Activated B cell treated with CpG ODN at 0.5 μM for 24 hours (primary cell): ENCODE measurements around the gene ZNF12. TPM values are rescaled to one million over a fixed set of nuclear protein-coding genes. Genes with fewer than 3 reads are reported as not detected.
"Not testable (repeated sequence)": the region's sequence is repeated elsewhere in the genome, so short reads cannot be mapped to it uniquely, and the experiment has no call there.

Experiments used
- ATAC-seq: fragments of 200-7000 bp; cut with Tn5 transposase; one replicate; pipeline ENCODE4 v1.10.0; 2021; ENCODE audit warnings: low read depth, mild to moderate bottlenecking, moderate library complexity
- CTCF ChIA-PET: fragments of 350-600 bp; sonication (Branson Sonifier 250); formaldehyde crosslinking; loops from one replicate; lab custom pipeline; 2021; ENCODE audit warnings: antibody characterized with exemption; lab: Charles Lee
- POLR2A ChIA-PET: fragments of 350-600 bp; sonication (Branson Sonifier 250); formaldehyde crosslinking; loops from one replicate; lab custom pipeline; 2021; ENCODE audit warnings: antibody characterized with exemption; lab: Charles Lee
- DNase-seq: peaks from one replicate; pipeline ENCODE4 v3.0.0; 2022
- H3K27ac Mint-ChIP-seq: one replicate; pipeline ENCODE4 v1.8.0; 2020; ENCODE audit warnings: mixed read lengths
- H3K27me3 Mint-ChIP-seq: one replicate; pipeline ENCODE4 v1.8.0; 2021; ENCODE audit warnings: mixed read lengths
- H3K36me3 Mint-ChIP-seq: one replicate; pipeline ENCODE4 v1.8.0; 2021; ENCODE audit warnings: low read depth, mixed read lengths
- H3K4me1 Mint-ChIP-seq: one replicate; pipeline ENCODE4 v1.8.0; 2021; ENCODE audit warnings: mixed read lengths
- H3K4me3 Mint-ChIP-seq: one replicate; pipeline ENCODE4 v1.8.0; 2020; ENCODE audit warnings: mild to moderate bottlenecking, mixed read lengths
- H3K9me3 Mint-ChIP-seq: one replicate; pipeline ENCODE4 v1.8.0; 2020; ENCODE audit warnings: mixed read lengths
- CTCF ChIP-seq: fragments of 200-600 bp; IDR thresholded peaks from one replicate; pipeline ENCODE4 v1.8.0; 2022; ENCODE audit warnings: antibody characterized with exemption, mild to moderate bottlenecking
- intact Hi-C: fragments of 100-400 bp; cut with micrococcal nuclease; formaldehyde crosslinking; loops from one replicate; pipeline ENCODE4 v1.15.1; 2024
- total RNA-seq: library from RNA; stranded (reverse); gene quantifications from 2 replicates; pipeline ENCODE4 v1.2.3, GENCODE V29; 2022

ZNF12 gene
- total RNA-seq, 1 donor from 2014 or later, result 35.6 TPM

- no peak for ATAC-seq
- Mint-ChIP-seq H3K4me3 (no peak overlapping the region), H3K27ac (no peak overlapping the region), H3K27me3 (no peaks in the 10 kb centered on the region), H3K36me3 (peaks cover 33% of the 10 kb centered on the region), H3K9me3 (peaks cover 47% of the 10 kb centered on the region), H3K4me1 (no peaks in the 10 kb centered on the region)
- intact Hi-C loops, result no loop called here
- ChIA-PET CTCF (no interaction called here), POLR2A (no interaction called here)
- TF ChIP-seq CTCF, result no peak
- no peak for DNase-seq
Measured at GRCh38 chr7:6680146-6680545, 26.6 kb downstream of the ZNF12 start.

GRCh38 chr7:6675807-6676405 lies 30.8 kb downstream of the ZNF12 start:
- ChIA-PET POLR2A (no interaction called here), CTCF (no interaction called here)
- peaks cover 25% of the 10 kb centered on the region for H3K36me3 Mint-ChIP-seq
- no peak overlapping the region for H3K27ac Mint-ChIP-seq
- ATAC-seq, result no peak
- H3K4me1 Mint-ChIP-seq, result no peaks in the 10 kb centered on the region
- intact Hi-C loops, result no loop called here
- H3K9me3 Mint-ChIP-seq, result peaks cover 44% of the 10 kb centered on the region
- no peaks in the 10 kb centered on the region for H3K27me3 Mint-ChIP-seq
- TF ChIP-seq CTCF, result no peak
- DNase-seq, result no peak
- no peak overlapping the region for H3K4me3 Mint-ChIP-seq

GRCh38 chr7:6670851-6671250 lies 35.9 kb downstream of the ZNF12 start:
- Mint-ChIP-seq H3K9me3 (peaks cover 30% of the 10 kb centered on the region), H3K36me3 (peaks cover 13% of the 10 kb centered on the region)
- H3K4me3 Mint-ChIP-seq, POLR2A ChIA-PET, H3K4me1 Mint-ChIP-seq, DNase-seq, H3K27me3 Mint-ChIP-seq, intact Hi-C loops, ATAC-seq, CTCF ChIA-PET, H3K27ac Mint-ChIP-seq: not testable (repeated sequence)

- no peak for ATAC-seq
- H3K36me3 Mint-ChIP-seq, result peaks cover 9% of the 10 kb centered on the region
- intact Hi-C loops, result no loop called here
- no peak for DNase-seq
- H3K9me3 Mint-ChIP-seq, result no peaks in the 10 kb centered on the region
- no peak for TF ChIP-seq CTCF
- H3K4me3 Mint-ChIP-seq, result no peak overlapping the region
- no peak overlapping the region for H3K27ac Mint-ChIP-seq
- ChIA-PET POLR2A (no interaction called here), CTCF (no interaction called here)
- no peaks in the 10 kb centered on the region for H3K4me1 Mint-ChIP-seq
- peaks cover 9% of the 10 kb centered on the region for H3K27me3 Mint-ChIP-seq
Measured at GRCh38 chr7:6658618-6659345, 48.0 kb downstream of the ZNF12 start.

GRCh38 chr7:6656413-6656812 lies 50.3 kb downstream of the ZNF12 start:
- Mint-ChIP-seq H3K27ac (no peak overlapping the region), H3K27me3 (peaks cover 3% of the 10 kb centered on the region), H3K4me3 (no peak overlapping the region), H3K36me3 (peaks cover 19% of the 10 kb centered on the region), H3K9me3 (no peaks in the 10 kb centered on the region), H3K4me1 (no peaks in the 10 kb centered on the region)
- ChIA-PET POLR2A (no interaction called here), CTCF (no interaction called here)
- ATAC-seq (no peak), DNase-seq (no peak)
- intact Hi-C loops, result no loop called here
- no peak for TF ChIP-seq CTCF
